ENCODE data around the gene ADAM12.

DNA sequence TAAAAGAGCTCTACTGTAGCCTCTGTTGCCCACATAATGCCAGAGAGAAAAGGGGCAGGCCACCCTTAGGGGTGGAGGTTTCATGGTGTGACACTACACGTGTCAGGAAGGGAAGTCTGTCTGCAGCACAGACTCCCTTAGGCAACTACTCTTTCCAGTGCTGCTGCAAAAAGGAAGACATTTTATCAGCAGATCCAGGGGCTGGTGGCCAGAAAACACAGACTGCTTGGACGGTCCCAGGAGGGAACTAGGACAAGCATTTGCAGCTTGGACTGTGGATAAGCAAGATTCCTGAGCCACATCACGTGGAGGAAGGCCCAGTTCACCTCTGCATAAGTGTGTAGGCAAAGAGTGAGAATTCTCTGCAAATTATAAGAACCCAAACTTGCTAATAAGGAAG is 271.1 kb downstream of the ADAM12 start:
- TF ChIP-seq POLR2AphosphoS5 (IDR thresholded peaks at IDR 0.05; ENCODE audit: low read depth, low read length) (no peak), POLR2A (IDR thresholded peaks at IDR 0.05; ENCODE audit: low read depth, low read length) (no peak), PAX5 (IDR thresholded peaks at IDR 0.05; ENCODE audit: insufficient read depth, low read length, severe bottlenecking) (no peak), POU2F2 (IDR thresholded peaks at IDR 0.05; ENCODE audit: low read depth, low read length) (no peak), TAF1 (IDR thresholded peaks at IDR 0.05; ENCODE audit: low read depth, low read length) (no peak)

All from GM12891 (cell line).